HS-27A (cell line): ENCODE results near the gene GEN1.
A peak's percentile ranks its signal among the peaks of the same experiment; 100 is the strongest.
"Not testable (repeated sequence)": the region's sequence is repeated elsewhere in the genome, so short reads cannot be mapped to it uniquely, and the experiment has no call there.

Experiments used
- DNase-seq: peaks from one replicate; pipeline ENCODE4 v3.0.0-alpha.2; 2012; ENCODE audit warnings: low read depth, missing footprints

Gene GEN1

DNA sequence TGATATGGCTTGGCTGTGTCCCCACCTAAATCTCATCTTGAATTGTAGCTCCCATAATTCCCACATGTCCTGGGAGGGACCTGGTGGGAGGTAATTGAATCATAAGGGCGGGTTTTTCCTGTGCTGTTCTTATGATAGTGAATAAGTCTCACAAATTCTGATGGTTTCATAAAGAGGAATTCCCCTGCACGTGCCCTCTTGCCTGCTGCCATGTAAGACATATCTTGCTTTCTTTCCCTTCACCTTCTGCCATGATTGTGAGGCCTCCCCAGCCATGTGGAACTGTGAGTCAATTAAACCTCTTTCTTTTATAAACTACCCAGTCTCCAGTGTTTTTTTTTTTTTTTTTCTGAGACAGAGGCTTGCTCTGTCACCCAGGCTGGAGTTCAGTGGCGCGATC lies 69.7 kb downstream of the GEN1 start:
- DNase-seq = not testable (repeated sequence)

DNA sequence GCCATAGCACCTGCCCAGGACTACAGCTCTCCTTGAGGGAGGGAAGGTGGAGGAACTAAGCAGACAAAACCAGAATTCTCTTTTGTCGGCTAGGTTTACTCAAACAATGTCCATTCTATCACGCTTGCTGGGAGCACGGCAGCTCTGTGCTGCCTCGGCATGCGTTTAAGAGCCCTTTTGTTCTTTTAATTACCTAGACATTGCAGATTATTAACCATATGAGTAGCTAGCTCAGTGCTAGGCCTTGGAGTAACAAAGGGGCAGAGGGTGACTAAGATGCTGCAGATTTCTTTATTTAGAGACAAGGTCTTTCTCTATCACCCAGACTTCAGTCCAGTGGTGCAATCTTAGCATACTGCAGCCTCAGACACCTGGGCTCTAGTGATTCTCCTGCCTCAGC lies 73.4 kb downstream of the GEN1 start:
- no peak for DNase-seq

DNA sequence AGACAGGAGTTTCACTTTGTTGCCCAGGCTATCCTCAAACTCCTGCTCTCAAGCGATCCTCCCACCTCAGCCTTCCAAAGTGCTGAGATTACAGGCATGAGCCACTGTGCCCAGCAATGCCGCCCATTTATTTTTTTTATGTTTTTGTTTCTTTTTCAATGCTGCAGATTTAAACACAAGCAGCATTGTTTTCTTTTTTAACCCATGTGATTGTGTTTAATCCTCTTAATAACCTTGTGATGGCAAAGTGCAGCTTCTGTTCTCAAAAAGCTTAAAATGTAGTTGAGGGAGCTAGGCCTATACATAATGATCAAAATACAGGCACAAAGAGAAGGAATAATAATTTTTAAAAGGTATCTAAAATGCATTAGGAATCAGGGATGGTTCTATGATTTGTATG lies 73.8 kb downstream of the GEN1 start:
- DNase-seq = no peak

DNA sequence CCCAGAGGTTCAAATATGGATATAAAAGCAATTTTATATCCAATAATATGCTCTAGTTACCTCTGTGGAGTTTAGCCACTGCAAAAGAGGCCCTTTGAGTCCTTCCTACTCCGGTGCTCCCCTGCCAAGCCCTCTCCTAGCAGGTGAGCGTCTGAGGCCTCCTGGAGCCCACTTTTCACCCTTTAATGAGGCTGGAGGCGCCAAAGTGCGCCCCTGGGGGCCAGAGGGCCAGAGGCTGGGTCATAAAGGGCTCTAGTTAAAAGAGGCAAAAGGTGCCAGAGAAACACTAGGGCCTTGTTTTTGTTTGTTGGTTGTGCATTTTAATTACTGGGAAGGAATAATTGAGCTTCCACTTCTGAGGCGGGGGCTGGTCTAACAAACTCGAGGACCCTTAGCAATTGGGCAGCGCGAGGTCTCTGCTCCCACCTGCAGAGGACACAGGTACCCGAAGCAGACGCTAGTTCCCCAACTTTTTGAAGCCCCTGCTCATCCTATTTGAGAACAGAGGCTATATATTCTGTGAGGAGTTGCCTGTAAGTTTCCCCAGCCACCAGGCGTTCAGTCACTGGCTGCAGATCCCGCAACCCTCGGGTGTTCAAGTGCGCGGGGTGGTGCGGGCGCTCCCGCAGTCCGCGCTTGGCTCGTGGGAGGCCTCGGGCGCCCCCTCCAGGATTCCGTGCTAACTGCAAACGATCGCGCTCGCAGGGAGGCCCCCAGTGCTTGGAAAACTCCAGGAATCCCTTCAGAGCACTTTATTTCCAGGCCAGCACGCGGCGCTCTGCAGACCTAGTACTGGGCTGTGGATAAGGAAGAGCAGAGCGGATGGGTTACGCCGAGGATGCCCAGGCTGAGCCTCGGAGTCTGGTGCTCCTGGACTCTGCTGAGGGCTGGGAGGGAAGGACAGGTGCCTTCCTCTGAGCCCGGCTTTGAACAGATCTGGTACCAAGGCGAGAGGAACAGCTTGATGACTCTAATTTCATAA lies 76.4 kb downstream of the GEN1 start:
- peak; percentile 53 for DNase-seq

- no peak for DNase-seq
Measured at GRCh38 chr2:17835516-17835915, 81.6 kb downstream of the GEN1 start.
